Adrenal gland (tissue), 12 donors: ENCODE data around the gene PAX7. TPM values are rescaled to one million over a fixed set of nuclear protein-coding genes. Genes with fewer than 3 reads are reported as not detected.

Experiments
- DNase-seq, 7 donors: peaks; one replicate each; pipeline ENCODE4 v3.0.0-alpha.2; 2019 to 2020
- H3K27ac ChIP-seq, 5 donors: fragments of 200-600 bp; sonication (generic) in 4 of 5; 1 replicate in 3 of 5; 2 replicates in 2 of 5; pipeline versions ENCODE4 v1.5.1 to v1.8.0; 2016 to 2020; ENCODE audit warnings: mild to moderate bottlenecking in 1 of 5
- H3K27me3 ChIP-seq: fragments of 200-600 bp; 2 replicates; pipeline ENCODE4 v1.8.0; 2021
- H3K36me3 ChIP-seq, 2 donors: fragments of 200-600 bp; replicated peaks in 1 of 2; 1 replicate in 1 of 2; 2 replicates in 1 of 2; pipeline versions ENCODE4 v1.5.1 to v1.8.0; 2018 to 2022
- H3K4me1 ChIP-seq, 2 donors: fragments of 200-600 bp; replicated peaks in 1 of 2; 1 replicate in 1 of 2; 2 replicates in 1 of 2; pipeline versions ENCODE4 v1.5.1 to v1.8.0; 2018 to 2021
- H3K4me3 ChIP-seq, 4 donors: fragments of 200-600 bp; sonication (generic) in 3 of 4; one replicate each; pipeline ENCODE4 v1.5.1; 2016 to 2018
- H3K9me3 ChIP-seq, 3 donors: fragments of 200-600 bp; sonication (generic) in 1 of 3; replicated peaks in 1 of 3; 1 replicate in 2 of 3; 2 replicates in 1 of 3; pipeline versions ENCODE4 v1.5.1 to v1.8.0; 2016 to 2021
- POLR2A ChIP-seq, 2 donors: fragments of 450-650 bp; IDR thresholded peaks; one replicate each; pipeline ENCODE4 v1.6.1; 2017; ENCODE audit warnings: antibody characterized with exemption in 2 of 2, mild to moderate bottlenecking in 2 of 2, moderate library complexity in 1 of 2
- WGBS, 4 donors: extraction: QIAGEN DNeasy Blood & Tissue Kit in 2 of 4; methylation state at CpG; one replicate each; pipeline versions ENCODE4 v1.1.5 to v1.1.7; 2013 to 2017; 5-methylcytosine and 5-hydroxymethylcytosine counted together
- intact Hi-C, 2 donors: fragments of 100-400 bp; cut with DNase I; formaldehyde crosslinking; loops; one replicate each; pipeline versions ENCODE4 v1.14.1 to v1.15.0; 2022 to 2023
- polyA plus RNA-seq, 3 donors: library from polyadenylated mRNA; stranded (reverse); fragments of 200-250 nt in 2 of 3; fragments of 350-450 nt in 1 of 3; fragmentation: Illumina TruSeq in 1 of 3; extraction: RNeasy Lipid Tissue Mini Kit (QIAGEN cat#74804) in 1 of 3; gene quantifications; one replicate each; pipeline ENCODE4 v1.2.3, GENCODE V29; 2013 to 2014
- total RNA-seq, 9 donors: library from RNA; depleted of rRNA in 4 of 9; stranded (reverse); fragments of >200 nt in 4 of 9; fragments of 120-200 nt in 1 of 9; fragmentation: NEBNext Ultra II Directional in 1 of 9; extraction: Animal tissue kit (Norgen Biotek cat#: 25700) in 1 of 9; gene quantifications; one replicate each; pipeline versions ENCODE4 v1.1.0 to v1.2.4, GENCODE V29; 2013 to 2023
- TF ChIP-seq, protein P1 (sequence below), 6 experiments: fragments of 450-650 bp in 4 of 6; fragments of 200-600 bp in 2 of 6; sonication (generic) in 1 of 6; IDR thresholded peaks; 1 replicate in 5 of 6; 2 replicates in 1 of 6; pipeline versions ENCODE4 v1.5.1 to v1.8.0; 2016 to 2021; ENCODE audit warnings: antibody characterized with exemption in 6 of 6, mild to moderate bottlenecking in 2 of 6, moderate library complexity in 1 of 6
- donor health status: healthy with polysubstance abuse.
- donor health status: Bipolar disorder and iron deficiency.
- donor health status: DM: yes; HTN: yes; CAD: no.
- donor health status: DM: no; HTN: no; CAD: no.
- donor health status: DM: no; HTN: no; CAD: no.
- donor health status: DM: yes; HTN: yes; CAD: no.

The PAX7 gene
- total and polyA plus RNA-seq, 12 donors, result not detected

DNA sequence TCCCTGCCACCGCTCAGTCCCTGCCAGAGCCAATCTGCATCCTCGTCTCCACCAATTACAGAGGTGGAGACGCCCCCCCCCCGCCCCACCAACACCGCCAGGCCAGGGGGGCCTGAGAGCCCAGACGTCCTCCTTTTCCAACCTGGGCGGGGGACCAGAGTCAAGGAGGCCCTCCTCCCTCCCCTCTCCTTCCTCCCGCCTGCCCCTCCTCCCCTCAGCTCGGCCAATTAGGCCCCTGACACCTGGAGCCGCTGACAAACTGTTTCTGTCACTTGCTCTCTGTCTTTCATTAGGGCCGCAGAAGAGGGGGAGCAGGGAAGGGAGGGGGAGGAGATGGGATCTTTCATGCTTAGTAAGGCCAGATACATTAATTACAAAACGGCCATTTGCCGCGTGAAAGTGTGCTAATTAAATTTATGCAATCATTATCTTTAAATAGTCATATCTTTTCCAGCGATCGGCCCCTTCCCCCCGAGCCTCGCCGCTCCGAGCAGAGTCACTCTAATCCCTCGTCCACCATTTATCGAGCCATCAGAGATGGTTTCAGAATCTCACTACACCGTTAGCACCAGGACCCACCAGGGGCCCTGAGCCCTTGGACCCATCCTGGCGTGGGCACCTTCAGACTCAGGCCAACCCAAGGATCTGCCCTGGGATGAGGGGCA is 94.7 kb downstream of the PAX7 start:
- Histone ChIP-seq H3K36me3 (no peaks in the 10 kb centered on the region), H3K27me3 (peaks cover 9% of the 10 kb centered on the region), H3K4me1 (no peaks in the 10 kb centered on the region), H3K9me3 (no peaks in the 10 kb centered on the region), H3K27ac (no peak overlapping the region), H3K4me3 (no peak overlapping the region)
- 43 to 60% (median 46%) methylated on average over 18 to 23 of the region's 24 CpGs for WGBS, 4 donors
- intact Hi-C loops, result no loop called here
- no peak for DNase-seq
- TF ChIP-seq POLR2A (IDR thresholded peaks at IDR 0.05), result no peak
- TF ChIP-seq, protein P1, sequence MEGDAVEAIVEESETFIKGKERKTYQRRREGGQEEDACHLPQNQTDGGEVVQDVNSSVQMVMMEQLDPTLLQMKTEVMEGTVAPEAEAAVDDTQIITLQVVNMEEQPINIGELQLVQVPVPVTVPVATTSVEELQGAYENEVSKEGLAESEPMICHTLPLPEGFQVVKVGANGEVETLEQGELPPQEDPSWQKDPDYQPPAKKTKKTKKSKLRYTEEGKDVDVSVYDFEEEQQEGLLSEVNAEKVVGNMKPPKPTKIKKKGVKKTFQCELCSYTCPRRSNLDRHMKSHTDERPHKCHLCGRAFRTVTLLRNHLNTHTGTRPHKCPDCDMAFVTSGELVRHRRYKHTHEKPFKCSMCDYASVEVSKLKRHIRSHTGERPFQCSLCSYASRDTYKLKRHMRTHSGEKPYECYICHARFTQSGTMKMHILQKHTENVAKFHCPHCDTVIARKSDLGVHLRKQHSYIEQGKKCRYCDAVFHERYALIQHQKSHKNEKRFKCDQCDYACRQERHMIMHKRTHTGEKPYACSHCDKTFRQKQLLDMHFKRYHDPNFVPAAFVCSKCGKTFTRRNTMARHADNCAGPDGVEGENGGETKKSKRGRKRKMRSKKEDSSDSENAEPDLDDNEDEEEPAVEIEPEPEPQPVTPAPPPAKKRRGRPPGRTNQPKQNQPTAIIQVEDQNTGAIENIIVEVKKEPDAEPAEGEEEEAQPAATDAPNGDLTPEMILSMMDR (IDR thresholded peaks at IDR 0.05), result no peak

DNA sequence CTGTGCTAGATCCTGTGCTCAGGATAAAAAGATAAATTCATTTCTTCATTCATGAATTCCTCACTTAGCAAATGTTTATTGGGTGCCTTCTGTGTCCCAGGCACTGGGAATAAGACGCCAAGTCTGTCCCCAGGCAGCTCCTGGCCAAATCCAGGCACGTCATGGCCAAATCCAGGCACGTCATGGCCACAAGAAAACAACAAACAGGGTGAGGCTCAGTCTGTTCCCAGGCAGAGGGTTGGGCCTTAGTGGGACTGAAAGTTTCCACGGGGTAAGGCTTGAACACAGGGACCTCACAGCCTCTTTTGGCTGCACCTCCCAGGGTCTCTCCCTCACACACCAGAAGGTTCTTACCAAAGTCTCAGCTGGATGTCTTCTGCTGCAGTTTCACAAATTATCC is 95.7 kb downstream of the PAX7 start:
- H3K27me3 ChIP-seq, result peaks cover 12% of the 10 kb centered on the region
- H3K36me3 ChIP-seq, result no peaks in the 10 kb centered on the region
- no peak for TF ChIP-seq POLR2A (IDR thresholded peaks at IDR 0.05)
- TF ChIP-seq, protein P1 (IDR thresholded peaks at IDR 0.05), result no peak
- no peak for DNase-seq
- WGBS, 4 donors, result 31 to 49% (median 40%) methylated on average over 4 of the region's 4 CpGs
- intact Hi-C loops, result no loop called here
- H3K4me3 ChIP-seq, result no peak overlapping the region
- no peak overlapping the region for H3K27ac ChIP-seq
- no peaks in the 10 kb centered on the region for H3K9me3 ChIP-seq
- H3K4me1 ChIP-seq, result no peaks in the 10 kb centered on the region

DNA sequence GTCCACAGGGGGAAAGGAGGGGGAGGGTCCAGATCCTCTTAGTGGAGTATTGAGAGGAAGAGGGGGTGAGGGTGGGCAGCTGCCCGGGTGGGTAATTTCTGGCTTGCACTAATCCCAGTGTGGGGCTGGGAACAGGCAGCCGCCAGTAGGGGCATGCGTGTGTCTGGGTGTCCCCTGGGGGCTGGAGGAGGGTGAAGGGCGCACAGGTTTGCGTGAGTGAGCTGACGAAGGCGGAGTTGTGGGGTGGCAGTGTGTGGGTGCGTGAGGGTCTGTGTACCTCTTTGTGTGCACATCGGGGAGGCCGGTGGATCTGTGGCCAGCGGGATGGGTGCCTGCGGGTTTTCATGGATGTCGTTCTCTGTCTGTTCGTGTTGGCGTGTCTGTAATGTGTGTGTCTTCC is 97.3 kb downstream of the PAX7 start:
- no peak for DNase-seq
- Histone ChIP-seq H3K4me1 (no peaks in the 10 kb centered on the region), H3K9me3 (no peaks in the 10 kb centered on the region), H3K27me3 (peaks cover 17% of the 10 kb centered on the region), H3K4me3 (no peak overlapping the region), H3K36me3 (no peaks in the 10 kb centered on the region), H3K27ac (no peak overlapping the region)
- no peak for TF ChIP-seq POLR2A (IDR thresholded peaks at IDR 0.05)
- TF ChIP-seq, protein P1 (IDR thresholded peaks at IDR 0.05), result no peak
- intact Hi-C loops, result no loop called here
- WGBS, 4 donors, result 69 to 72% (median 70%) methylated on average over 15 of the region's 15 CpGs

DNA sequence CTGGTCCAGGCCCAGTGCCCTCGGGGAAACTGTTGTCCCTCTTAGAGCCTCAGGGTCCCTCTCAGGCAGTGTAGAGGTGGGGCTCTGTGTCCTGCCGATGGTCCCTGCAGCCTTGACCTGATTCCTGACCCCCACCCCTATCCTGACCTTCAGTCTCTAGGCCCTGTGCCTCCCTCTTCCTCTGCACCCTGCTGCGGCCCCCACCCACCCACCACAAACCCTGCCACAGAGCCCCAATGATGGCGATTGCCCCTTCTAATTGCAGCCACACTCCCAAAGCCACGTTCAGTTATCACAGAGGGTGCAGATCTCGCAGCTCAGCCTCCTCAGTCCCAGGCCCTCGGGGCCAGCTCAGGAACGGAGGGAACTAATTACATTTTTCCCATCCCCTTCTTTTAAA is 99.7 kb downstream of the PAX7 start:
- TF ChIP-seq, protein P1 (IDR thresholded peaks at IDR 0.05), result no peak
- TF ChIP-seq POLR2A (IDR thresholded peaks at IDR 0.05), result no peak

More for the DNA sequence above, 99.7 kb downstream of the PAX7 start:
- H3K36me3 ChIP-seq, result no peaks in the 10 kb centered on the region
- no peak overlapping the region for H3K27ac ChIP-seq
- WGBS, 4 donors, result 46 to 59% (median 48%) methylated on average over 4 to 8 of the region's 8 CpGs
- no peak overlapping the region for H3K4me3 ChIP-seq
- peaks cover 14% of the 10 kb centered on the region for H3K27me3 ChIP-seq
- no peak for DNase-seq
- no peaks in the 10 kb centered on the region for H3K4me1 ChIP-seq
- no peaks in the 10 kb centered on the region for H3K9me3 ChIP-seq
- intact Hi-C loops, result no loop called here
